HL-60 (cell line): ENCODE data around the gene ZDHHC19.

Source experiments
- DNase-seq, 2 experiments: peaks; one replicate each; pipeline ENCODE4 v3.0.0-alpha.2; 2010 to 2020; ENCODE audit warnings: low read depth in 1 of 2, low spot score in 1 of 2
- H3K27ac ChIP-seq: fragments of 250-450 bp; sonication (Bioruptor Pico); replicated peaks from 2 replicates; pipeline ENCODE4 v1.5.1; 2020; ENCODE audit warnings: mild to moderate bottlenecking, moderate library complexity
- H3K27me3 ChIP-seq: fragments of 250-450 bp; sonication (Bioruptor Pico); 2 replicates; pipeline ENCODE4 v1.5.1; 2021; ENCODE audit warnings: mild to moderate bottlenecking, moderate library complexity; ENCODE audit not compliant: insufficient read depth, poor library complexity, severe bottlenecking
- H3K4me3 ChIP-seq: replicated peaks from 2 replicates; pipeline ENCODE4 v1.5.1; 2011; ENCODE audit warnings: mild to moderate bottlenecking, control low read depth, low read length; ENCODE audit not compliant: insufficient read depth
- CTCF ChIP-seq: IDR thresholded peaks from one replicate; pipeline ENCODE4 v1.5.1; 2011; ENCODE audit warnings: low read length, control low read depth, inconsistent platforms; ENCODE audit not compliant: insufficient read depth
- GABPA ChIP-seq: IDR thresholded peaks from 2 replicates; pipeline ENCODE4 v1.6.1; 2012; ENCODE audit warnings: low read depth
- POLR2AphosphoS5 ChIP-seq: IDR thresholded peaks from 2 replicates; pipeline ENCODE4 v1.6.1; 2012; ENCODE audit warnings: low read depth
- REST ChIP-seq: IDR thresholded peaks from 2 replicates; pipeline ENCODE4 v1.6.1; 2012; ENCODE audit warnings: low read depth; ENCODE audit not compliant: insufficient replicate concordance
- SPI1 ChIP-seq: IDR thresholded peaks from 2 replicates; pipeline ENCODE4 v1.6.1; 2012; ENCODE audit warnings: low read depth, mild to moderate bottlenecking, borderline replicate concordance

The ZDHHC19 gene

DNA sequence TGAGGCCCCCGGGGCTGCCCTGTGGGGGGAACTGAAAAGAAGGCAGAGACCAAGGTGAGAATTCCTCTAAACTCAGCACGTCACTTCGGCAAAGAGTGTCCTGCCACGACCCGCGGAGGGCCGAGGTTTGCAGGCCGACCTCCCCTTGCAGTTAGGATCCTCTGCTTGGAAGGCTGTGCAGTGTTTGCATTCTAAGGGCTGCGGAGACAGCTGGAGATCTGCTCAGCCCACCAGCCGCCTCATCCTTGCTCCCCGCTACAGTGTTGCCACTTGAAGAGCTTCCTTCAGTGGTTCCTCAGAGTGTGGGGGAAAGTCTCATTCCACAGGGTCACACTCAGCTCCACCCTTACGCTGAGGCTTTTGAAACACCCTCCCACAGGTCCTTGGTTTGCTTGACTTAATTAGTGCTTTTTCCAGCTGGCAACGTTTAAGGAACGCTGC lies 15.9 kb upstream of the ZDHHC19 start:
- Histone ChIP-seq H3K27ac (no peak overlapping the region), H3K27me3 (no peaks in the 10 kb centered on the region), H3K4me3 (no peak overlapping the region)
- TF ChIP-seq CTCF = no peak
- no peak for TF ChIP-seq POLR2AphosphoS5
- TF ChIP-seq REST = no peak
- no peak for TF ChIP-seq GABPA
- no peak for TF ChIP-seq SPI1
- DNase-seq = no peak

GRCh38 chr3:196225763-196226364 lies 14.7 kb upstream of the ZDHHC19 start:
- Histone ChIP-seq H3K4me3 (no peak overlapping the region), H3K27ac (no peak overlapping the region), H3K27me3 (no peaks in the 10 kb centered on the region)
- no peak for DNase-seq
- TF ChIP-seq SPI1 = no peak
- no peak for TF ChIP-seq CTCF
- TF ChIP-seq GABPA = no peak
- TF ChIP-seq REST = no peak
- no peak for TF ChIP-seq POLR2AphosphoS5

DNA sequence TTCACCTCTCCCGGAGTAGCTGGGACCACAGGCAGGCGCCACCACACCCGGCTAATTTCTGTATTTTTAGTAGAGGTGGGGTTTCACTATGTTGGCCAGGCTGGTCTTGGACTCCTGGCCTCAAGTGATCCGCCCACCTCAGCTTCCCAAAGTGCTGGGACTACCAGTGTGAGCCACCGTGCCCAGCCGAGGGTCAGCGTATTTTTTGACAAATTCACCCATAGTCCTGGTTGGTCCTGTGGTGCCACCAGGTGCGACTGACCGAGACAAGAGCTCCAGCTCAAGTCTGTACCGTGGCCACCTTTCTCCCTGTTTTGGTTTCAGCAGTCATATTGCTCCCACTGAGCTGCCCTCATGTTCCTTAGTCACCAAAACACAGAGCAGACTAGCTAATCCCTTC lies 13.9 kb upstream of the ZDHHC19 start:
- DNase-seq = no peak
- Histone ChIP-seq H3K27me3 (no peaks in the 10 kb centered on the region), H3K4me3 (no peak overlapping the region), H3K27ac (no peak overlapping the region)
- no peak for TF ChIP-seq POLR2AphosphoS5

DNA sequence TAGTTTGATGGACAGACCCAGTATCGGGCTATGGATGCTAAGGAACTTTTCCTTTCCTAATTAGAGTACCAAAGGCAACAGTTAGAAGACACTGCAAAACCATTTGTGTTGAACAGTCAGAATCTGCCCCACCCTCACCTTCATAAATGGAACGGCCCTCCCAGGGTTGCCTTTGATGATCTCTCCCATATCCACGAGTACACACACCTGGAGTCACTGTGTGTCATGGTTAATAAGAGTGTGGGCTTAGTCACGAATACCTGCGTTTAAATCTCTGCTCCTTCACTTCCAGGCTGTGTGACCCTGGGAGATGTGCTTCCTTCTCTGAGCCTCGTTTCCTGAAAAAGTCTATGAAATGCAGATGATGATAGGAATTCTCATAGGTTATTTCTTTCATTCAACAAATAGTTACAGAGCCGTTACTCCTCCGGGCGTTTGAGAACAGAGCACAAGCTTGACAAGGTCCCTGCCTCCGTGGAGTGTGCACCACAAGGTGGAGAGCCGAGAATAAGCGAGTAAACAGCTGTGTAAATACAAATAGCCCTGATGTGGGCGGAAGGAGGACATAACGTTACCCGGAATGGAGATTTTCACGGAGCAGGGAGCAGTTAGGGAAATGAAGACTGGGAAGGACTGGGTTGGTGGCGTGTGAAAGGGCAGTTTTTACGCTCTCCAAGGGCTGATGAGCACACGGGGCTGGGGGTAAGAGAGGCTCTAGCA lies 11.8 kb upstream of the ZDHHC19 start:
- Histone ChIP-seq H3K27me3 (no peaks in the 10 kb centered on the region), H3K4me3 (no peak overlapping the region), H3K27ac (no peak overlapping the region)
- TF ChIP-seq GABPA = no peak
- no peak for TF ChIP-seq SPI1
- TF ChIP-seq POLR2AphosphoS5 = no peak
- no peak for TF ChIP-seq REST
- no peak for TF ChIP-seq CTCF
- DNase-seq = no peak
